ENCODE data around the gene MAST4.
A peak's percentile ranks its signal among the peaks of the same experiment; 100 is the strongest.
"Not testable (repeated sequence)": the region's sequence is repeated elsewhere in the genome, so short reads cannot be mapped to it uniquely, and the experiment has no call there.

The MAST4 gene

GRCh38 chr5:67123819-67124218 is 527.6 kb downstream of the MAST4 start:
- no peak for DNase-seq (ENCODE audit: low read depth in 2 of 2)

DNA sequence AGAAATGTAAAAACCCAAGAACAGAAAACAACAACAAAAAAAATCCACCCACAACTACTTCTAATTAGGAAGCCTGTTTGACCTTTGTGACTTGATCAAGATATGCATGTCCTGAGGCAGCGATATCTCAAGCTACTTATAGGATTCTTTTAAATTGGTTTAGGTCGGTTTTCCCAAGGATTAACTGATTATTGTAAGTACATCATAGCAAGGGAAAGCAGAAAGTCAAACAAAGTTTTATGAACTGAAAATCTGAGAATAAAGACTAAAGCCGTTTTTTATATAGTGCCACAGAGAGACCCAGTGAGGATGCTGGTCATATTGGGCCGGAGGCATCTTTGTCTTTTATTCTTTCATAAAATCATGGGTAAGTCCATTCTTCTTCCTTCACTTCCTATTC is 528.4 kb downstream of the MAST4 start:
- DNase-seq (ENCODE audit: low read depth in 2 of 2) = no peak

DNA sequence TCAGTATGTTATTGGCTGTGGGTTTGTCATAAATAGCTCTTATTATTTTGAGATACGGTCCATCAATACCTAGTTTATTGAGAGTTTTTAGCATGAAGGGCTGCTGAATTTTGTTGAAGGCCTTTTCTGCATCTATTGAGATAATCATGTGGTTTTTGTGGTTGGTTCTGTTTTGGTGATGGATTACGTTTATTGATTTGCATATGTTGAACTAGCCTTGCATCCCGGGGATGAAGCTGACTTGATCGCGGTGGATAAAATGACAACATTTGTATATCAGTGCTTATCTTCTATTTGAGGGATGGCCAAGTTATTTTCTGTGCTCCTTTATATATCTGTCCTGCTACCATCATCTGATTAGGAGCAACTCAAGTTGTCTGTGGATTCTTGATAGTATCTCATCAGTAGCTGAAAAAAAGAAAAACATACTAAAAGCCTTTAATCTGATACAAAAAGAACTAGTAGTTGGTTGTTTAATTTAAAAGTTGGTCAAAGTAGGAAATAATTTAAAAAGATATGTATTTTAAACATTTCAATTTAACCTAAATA is 531.2 kb downstream of the MAST4 start:
- DNase-seq (ENCODE audit: low read depth in 2 of 2) = not testable (repeated sequence)

- DNase-seq (ENCODE audit: low read depth in 2 of 2) = no peak
These were observed 533.6 kb downstream of the MAST4 start for GRCh38 chr5:67129768-67130167.

DNA sequence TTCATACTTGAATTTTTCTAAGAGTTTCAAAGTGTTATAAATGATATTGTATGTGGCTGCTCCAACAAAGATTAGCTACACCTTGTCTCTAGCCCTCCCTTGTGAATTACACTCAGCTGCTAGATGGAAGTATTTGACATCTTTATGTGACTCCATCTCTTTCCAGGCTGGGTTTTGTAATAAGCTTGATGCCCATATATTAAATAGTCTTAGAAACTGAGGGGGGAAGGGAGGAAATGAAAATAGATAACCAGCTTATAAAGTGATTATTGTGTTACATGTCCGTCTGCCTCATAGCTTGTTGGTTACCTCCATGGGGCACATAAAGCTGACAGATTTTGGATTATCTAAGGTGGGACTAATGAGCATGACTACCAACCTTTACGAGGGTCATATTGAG is 537.0 kb downstream of the MAST4 start:
- DNase-seq (ENCODE audit: low read depth in 2 of 2) = no peak

DNA sequence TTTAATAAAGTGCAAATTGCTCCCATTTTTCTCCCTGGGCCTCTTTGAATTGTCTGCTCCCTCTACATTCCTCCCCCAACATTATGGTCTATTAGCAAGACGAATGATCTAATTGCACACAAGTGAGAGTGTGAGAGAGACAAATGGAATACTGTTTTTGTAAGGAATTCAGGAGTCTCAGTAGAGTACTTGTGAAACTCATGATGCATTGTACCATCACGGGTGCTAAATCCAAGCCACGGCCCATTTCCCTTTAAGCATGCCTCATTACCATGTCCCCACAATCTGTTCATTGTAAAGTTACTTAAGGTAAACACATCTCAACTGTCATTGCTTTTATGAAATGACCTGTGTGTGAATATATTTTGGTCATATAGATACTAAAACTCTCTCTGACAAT is 537.6 kb downstream of the MAST4 start:
- DNase-seq (ENCODE audit: low read depth in 2 of 2) = no peak

DNA sequence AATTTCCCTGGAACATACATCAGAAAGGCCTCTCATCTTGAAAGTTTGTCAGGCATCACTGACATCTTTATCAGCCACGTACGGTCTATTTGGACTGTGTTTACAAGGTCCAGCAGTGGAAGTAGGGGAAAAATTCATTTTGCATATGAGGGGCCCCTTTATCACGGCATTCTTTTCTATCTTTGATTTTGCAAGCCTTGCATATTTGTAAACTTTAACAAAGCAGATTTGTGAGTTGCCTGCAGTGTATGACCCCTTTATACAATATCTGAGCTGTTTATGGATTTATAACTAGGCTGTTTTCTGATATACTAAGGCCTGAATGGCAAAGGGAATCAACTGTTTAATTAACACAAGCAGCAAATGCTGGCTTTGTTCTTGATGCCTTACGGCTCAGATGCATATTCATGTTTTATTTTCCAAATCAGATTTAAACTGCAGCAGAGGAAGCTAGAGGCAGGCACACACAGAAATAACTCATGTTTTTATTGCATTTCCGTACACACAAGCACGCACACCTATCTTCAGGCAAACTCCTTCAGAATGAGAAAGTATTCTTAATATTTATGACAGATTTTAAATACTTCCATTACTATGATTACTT is 539.3 kb downstream of the MAST4 start:
- DNase-seq (ENCODE audit: low read depth in 2 of 2) = no peak

DNA sequence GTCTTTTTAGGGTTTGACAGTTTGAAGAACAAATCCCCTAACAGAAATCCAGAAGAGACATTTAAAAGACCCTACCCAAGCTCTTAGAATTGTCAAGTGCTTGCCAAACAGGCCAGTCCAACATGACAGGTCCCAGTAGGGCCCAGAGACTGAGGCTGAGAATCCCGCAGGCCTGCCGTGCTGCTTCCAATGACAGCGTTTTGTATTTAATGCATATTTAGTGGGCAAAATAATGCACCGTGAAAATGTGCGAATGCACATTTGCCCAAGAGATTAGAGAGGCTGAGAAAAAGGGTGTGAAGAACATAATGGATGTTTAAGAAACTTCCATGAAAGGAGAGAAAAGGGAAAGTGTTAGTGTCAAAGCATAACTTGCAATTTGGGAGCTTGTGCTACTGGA is 542.8 kb downstream of the MAST4 start:
- no peak for DNase-seq (ENCODE audit: low read depth in 2 of 2)

- no peak for DNase-seq (ENCODE audit: low read depth in 2 of 2)
These were observed 544.2 kb downstream of the MAST4 start for GRCh38 chr5:67140413-67140812.

- DNase-seq (ENCODE audit: low read depth in 2 of 2) = no peak
These were observed 545.5 kb downstream of the MAST4 start for GRCh38 chr5:67141644-67142043.

- no peak for DNase-seq (ENCODE audit: low read depth in 2 of 2)
These were observed 546.6 kb downstream of the MAST4 start for GRCh38 chr5:67142816-67143215.

DNA sequence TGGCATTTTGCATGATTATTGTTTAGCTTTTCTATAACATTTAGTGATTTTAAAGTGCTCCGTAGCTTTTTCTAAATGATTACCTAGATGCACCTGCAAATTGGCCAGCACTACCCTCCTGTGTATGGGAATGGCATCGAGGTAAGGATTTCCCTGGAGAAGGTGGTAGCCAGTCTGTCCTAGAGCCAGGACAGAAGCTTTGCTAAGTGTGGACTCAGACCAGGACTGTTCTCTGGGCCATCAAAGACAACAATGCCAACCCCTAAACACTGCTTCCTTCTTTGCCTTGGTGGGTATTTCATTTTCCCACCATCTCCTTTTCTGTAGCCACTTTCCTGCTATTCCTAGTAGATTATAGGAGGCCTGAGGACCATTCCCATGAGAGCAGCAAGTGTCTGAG is 547.4 kb downstream of the MAST4 start:
- no peak for DNase-seq (ENCODE audit: low read depth in 2 of 2)

DNA sequence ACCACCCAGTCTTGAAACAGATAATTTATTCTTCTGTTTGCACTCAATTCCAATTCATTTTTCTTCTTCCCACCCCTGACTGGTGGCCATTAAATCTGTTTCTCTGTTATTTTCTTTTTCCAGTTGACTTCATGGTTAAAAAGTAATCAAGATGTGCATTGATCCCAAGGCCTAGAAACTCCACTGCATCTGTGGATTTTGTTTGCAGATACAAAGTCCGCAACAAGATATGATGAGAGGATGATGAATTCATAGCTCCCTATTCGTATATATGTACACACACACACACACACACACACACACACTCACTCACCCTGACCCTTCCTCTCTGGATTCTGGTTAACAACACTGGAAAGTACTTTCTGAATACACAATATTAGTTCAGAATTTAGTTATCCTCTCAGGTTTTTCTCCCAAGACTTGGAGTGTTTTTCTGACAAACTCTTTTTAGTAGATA is 548.0 kb downstream of the MAST4 start:
- no peak for DNase-seq (ENCODE audit: low read depth in 2 of 2)

DNA sequence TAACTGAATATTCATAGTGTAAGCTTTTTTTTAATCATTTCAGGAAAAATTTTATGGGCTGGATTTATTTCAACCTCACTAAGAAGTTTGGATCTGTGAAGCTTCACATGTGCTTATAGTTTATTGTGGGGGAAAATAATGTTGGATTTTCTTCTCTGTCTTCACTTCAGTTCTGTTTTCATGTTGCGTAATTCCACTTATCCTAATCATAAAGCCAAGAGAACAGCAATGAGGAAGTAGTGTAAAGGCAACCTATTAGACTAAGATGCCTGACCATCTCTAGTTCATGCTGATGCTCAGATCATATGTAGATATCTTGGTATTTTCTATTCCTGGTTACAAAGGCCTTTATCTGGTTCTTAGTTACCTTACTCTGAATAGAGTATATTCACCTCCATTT is 550.4 kb downstream of the MAST4 start:
- no peak for DNase-seq (ENCODE audit: low read depth in 2 of 2)

DNA sequence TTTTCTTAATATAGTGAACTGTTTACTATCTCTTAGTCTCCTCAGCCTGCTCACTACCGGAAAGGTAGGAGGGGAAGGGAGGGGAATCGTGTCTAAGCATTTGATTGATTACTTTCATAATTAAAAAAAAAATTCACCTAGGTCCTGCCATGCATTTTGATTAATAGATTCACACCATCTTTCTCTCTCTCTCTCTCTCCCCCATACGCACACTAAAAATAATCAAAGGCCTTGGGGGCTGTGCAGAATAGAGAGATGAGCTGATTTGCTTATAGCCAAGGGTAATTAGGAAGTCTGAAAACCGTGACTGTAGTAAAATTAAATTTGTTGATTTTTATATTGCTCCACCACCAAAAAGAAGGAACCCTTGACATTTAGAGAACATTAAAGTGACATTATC is 550.8 kb downstream of the MAST4 start:
- no peak for DNase-seq (ENCODE audit: low read depth in 2 of 2)

GRCh38 chr5:67147760-67148159 is 551.6 kb downstream of the MAST4 start:
- DNase-seq (ENCODE audit: low read depth in 2 of 2) = no peak

- no peak for DNase-seq (ENCODE audit: low read depth in 2 of 2)
These were observed 553.1 kb downstream of the MAST4 start for GRCh38 chr5:67149057-67149950.

DNA sequence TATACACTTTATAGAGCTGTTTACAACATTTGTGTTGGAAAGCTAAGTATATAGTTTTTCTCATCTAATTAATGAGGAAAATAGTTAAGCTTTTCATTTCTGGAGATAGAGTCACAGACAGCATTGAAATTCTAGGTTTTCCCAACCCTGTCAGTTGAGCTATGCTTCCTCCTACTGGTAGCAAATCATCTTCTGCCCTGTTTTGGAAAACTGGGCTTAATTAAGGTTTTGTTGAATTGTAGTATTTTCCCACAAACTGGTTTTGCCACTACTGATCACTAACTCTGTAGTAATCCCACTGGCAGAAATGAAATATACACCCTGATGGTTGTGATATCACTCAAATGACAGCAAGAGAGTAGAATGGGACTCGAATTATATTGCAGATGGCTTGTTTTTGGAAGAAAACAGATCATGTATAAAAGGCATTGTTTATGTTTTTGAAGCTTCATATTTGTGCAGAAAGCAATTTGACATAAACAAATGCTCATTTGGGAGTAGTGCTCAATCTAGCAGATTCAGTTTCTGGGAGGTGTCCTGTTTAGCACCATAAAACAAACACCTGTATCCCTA is 553.8 kb downstream of the MAST4 start:
- DNase-seq (ENCODE audit: low read depth in 2 of 2) = no peak

DNA sequence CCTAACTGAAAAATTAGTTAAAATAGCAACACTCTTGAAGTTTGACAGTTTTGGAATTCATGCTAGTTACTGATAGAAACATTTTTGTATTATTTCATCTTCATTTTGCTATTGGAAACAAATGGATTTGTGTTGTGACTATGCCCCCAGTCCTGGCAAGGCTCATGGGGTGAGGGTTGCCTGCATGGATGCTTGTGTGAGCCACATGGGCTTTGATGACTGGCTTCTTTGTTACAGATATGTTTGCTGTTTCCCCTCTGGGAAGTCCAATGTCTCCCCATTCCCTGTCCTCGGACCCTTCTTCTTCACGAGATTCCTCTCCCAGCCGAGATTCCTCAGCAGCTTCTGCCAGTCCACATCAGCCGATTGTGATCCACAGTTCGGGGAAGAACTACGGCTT is 556.2 kb downstream of the MAST4 start:
- no peak for DNase-seq (ENCODE audit: low read depth in 2 of 2)

GRCh38 chr5:67153292-67153691 is 557.1 kb downstream of the MAST4 start:
- DNase-seq (ENCODE audit: low read depth in 2 of 2) = no peak

DNA sequence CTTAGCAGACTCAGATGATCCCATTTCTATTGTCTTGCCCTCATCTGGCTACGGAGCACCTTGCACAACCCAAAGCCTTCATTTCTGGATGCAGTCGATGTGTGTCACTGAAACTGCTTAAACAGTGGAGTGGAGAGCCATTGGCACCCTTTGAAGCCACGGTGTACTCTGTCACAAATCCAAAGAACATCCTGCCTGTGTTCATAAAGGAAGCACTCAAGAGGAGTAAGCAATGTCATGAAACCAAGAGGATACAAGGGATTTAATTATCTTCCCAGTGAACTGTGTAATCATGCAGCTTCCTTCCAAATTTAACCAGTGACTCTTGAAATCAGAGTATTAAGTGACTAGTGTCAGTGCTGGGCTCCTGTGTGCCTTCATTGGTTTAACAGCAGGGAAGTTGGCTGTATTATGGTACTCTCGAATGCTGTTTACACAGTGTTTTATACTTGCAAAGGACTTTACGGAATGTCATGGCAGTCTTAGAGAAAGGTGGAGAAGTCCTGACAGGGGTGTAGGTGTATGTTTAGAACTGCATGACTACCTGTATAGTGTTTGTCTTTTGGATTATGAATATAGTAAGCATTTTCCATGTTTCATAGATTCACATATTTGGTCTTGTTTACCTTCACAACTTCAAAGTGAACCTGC is 558.5 kb downstream of the MAST4 start:
- no peak for DNase-seq (ENCODE audit: low read depth in 2 of 2)

- peak; percentile 21 to 27 for DNase-seq (ENCODE audit: low read depth in 2 of 2)
These were observed 560.9 kb downstream of the MAST4 start for GRCh38 chr5:67156976-67157583.
